Measurements from ENCODE around the gene NEO1.
"Not testable (repeated sequence)": the region's sequence is repeated elsewhere in the genome, so short reads cannot be mapped to it uniquely, and the experiment has no call there.

NEO1 gene

DNA sequence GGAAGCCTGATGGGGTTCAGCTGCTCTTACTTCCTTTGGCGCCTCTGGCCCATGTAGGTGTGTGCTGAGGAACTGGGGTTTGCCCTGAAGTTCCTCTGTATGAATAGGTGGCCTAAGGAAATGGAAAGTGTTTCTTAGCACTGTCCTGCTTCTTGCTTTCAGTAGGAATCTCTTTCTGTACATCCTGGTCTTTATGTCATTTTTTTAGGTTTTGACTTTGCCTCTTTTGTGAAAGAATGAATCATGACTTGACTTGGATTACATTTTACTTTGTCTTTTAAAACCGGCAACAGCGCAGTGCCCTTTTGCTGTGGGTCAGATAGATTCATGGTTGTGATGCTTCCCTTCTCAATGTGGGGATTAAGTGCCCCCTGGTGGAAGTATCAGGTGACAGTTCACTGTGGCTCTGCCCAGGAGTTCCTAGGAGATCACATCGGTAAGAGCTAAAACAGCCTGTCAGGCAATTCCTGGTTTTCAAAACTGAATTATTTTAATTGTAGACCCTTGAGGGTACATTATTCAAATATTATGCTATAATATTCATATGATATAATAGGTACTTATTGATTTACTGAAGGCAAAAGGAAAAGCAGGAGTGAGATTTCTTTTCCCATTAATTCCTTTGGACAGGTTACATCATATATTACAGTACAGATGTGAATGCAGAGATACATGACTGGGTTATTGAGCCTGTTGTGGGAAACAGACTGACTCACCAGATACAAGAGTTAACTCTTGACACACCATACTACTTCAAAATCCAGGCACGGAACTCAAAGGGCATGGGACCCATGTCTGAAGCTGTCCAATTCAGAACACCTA is 221.1 kb downstream of the NEO1 start:
- DNase-seq (peak; percentile 23), ATAC-seq (replicated peaks) (peak; percentile 90 to 92)
- Mint-ChIP-seq H3K4me3 (no peak overlapping the region), H3K4me1 (peaks cover 2 to 6% of the 10 kb centered on the region in 2 donors), H3K27ac (peak overlapping the region; percentile 31), H3K36me3 (no peaks in the 10 kb centered on the region), H3K27me3 (peaks cover 9 to 19% of the 10 kb centered on the region in 2 donors), H3K9me3 (no peaks in the 10 kb centered on the region)

DNA sequence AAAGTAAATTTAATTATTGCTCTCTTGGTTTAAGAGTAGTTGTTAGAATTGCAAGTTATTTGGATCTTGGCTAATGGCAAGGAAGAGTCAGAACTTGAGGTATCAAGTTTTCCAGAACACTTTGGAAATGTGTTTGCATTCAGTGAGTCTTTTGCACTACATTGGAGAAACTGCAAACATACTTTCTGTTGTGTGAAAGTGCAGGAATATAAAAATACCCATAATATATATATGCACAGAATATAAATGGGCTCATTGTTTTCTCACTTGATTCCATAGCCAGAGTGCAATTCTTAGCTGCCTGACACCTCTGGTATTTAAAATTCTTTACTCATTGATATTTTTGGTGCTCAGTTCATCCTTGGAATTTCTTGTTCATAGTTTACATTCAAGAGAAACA is 223.6 kb downstream of the NEO1 start:
- Mint-ChIP-seq H3K36me3 (no peaks in the 10 kb centered on the region), H3K9me3 (no peaks in the 10 kb centered on the region), H3K4me1 (peaks cover 2 to 6% of the 10 kb centered on the region in 2 donors), H3K27ac (no peak overlapping the region), H3K27me3 (peaks cover 9 to 25% of the 10 kb centered on the region in 2 donors), H3K4me3 (no peak overlapping the region)
- ATAC-seq (replicated peaks) (no peak), DNase-seq (no peak)

DNA sequence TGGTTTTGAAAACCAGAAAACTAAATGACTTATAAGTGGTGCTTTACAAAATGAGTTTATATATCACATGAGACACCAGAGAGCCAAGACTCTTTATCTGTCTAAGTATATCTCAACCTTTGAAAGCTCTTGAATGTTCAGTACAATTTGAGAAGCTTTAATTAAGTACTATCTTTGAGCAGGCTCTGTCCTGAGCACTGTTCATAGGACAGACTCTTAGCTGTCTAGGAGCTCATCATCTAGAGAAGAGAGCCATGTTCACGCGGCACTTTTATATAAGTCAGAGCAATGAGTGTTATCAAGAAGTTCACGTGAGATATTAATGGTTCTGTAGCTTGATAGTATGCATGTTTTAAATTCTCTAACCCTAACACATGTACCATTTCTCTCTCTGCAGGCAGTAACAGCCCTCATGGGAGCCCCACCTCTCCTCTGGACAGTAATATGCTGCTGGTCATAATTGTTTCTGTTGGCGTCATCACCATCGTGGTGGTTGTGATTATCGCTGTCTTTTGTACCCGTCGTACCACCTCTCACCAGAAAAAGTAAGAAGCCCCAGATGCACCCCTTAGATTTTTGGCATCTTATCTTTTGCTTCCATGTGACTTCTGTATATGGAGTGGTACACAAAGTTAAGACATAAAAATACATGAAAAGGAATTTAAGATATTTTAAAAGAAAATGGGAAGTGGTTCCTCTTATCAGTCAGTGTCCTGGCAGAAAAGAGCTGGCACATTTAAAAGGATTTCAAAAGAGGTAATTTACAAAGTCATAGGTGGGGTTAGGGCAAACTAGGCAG is 230.5 kb downstream of the NEO1 start:
- no peak overlapping the region for H3K27ac Mint-ChIP-seq
- no peaks in the 10 kb centered on the region for H3K36me3 Mint-ChIP-seq
- ATAC-seq (replicated peaks) = no peak
- H3K27me3 Mint-ChIP-seq = peaks cover 0 to 6% of the 10 kb centered on the region in 2 donors
- no peak overlapping the region for H3K4me3 Mint-ChIP-seq
- peaks cover 19 to 24% of the 10 kb centered on the region in 2 donors for H3K4me1 Mint-ChIP-seq
- no peak for DNase-seq
- H3K9me3 Mint-ChIP-seq = no peaks in the 10 kb centered on the region

DNA sequence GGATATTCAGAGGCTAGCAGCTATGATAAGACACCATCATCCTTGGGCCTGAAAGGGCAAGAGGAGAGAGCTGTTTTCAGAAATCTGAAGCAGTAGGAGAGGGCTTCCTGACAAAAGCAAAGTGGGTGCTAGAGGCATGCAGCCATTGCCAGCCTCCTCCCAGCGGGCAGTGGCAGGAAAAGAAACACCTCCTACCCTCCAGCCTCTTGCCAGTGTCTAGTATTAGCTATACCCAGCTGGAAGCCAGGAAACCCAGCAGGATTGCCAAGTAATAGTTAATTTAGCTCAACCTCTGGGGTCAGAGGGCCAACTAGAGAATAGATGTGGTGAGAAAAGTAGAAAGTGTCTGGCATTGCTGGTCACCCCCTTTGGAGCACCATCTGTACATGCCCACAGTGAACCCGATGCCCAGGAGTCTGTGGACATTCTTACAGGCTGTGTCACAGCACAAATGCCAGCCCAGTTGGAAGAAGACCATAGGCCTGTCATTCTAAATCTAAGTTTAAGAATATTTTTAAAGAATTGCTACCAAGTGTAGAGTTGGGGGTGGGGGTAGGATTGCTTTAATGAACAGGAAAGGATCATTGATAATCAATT is 231.2 kb downstream of the NEO1 start:
- DNase-seq = no peak
- H3K36me3 Mint-ChIP-seq = no peaks in the 10 kb centered on the region
- H3K4me3 Mint-ChIP-seq = no peak overlapping the region
- no peak for ATAC-seq (replicated peaks)
- H3K27me3 Mint-ChIP-seq = peaks cover 0 to 6% of the 10 kb centered on the region in 2 donors
- no peak overlapping the region for H3K27ac Mint-ChIP-seq
- peaks cover 19 to 24% of the 10 kb centered on the region in 2 donors for H3K4me1 Mint-ChIP-seq
- no peaks in the 10 kb centered on the region for H3K9me3 Mint-ChIP-seq

DNA sequence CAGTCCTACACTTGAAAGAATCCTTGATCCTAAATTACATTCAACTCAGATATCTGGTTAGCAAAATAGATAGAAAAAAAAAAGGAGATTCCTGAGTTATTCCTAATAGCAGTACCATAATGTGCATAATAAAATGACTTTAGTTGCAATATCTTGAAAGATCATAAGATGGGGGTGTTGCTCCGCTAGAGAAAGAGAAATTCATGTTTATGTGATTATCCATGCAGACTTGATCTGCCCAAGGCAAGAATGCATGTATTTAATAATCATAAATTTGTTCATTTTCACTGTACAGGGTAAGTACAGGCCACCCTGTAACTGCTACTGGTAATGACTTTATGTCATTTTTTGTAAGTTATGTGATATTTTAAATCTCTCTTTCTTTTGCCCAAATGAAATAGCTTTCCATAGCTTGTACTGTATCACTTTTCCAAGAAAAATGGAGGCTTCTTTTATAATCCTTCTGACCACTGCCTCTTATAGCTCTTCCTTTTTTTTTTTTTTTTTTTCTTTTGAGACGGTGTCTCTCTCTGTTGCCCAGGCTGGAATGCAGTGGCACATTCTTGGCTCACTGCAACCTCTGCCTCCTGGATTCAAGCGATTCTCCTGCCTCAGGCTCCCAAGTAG is 231.9 kb downstream of the NEO1 start:
- ATAC-seq (replicated peaks) = no peak
- Mint-ChIP-seq H3K4me3 (no peak overlapping the region), H3K27me3 (peaks cover 0 to 5% of the 10 kb centered on the region in 2 donors)

DNA sequence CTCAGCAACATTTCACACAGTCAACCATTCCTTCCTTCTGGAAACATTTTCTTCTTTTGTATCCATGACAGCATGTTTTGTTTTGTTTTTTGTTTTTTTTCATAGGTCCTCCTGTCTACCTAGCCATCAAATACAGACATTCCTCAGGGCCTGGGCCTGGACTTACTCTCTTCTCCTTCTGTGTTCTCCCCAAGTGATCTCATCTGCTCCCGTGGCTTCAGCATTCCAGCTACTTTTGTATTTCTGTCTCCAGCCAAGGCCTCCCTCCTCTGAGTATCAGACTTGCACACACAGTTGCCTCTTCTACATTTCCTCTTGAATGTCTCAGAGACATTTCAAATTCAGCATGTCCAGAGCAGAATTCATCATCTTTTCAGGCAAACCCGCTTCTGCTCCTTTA is 234.0 kb downstream of the NEO1 start:
- DNase-seq = no peak
- Mint-ChIP-seq H3K4me3 (peak overlapping the region; percentile 3 to 25), H3K9me3 (no peaks in the 10 kb centered on the region), H3K36me3 (no peaks in the 10 kb centered on the region), H3K4me1 (peaks cover 19 to 24% of the 10 kb centered on the region in 2 donors), H3K27me3 (no peaks in the 10 kb centered on the region), H3K27ac (no peak overlapping the region)
- no peak for ATAC-seq (replicated peaks)

More for the DNA sequence above, 231.9 kb downstream of the NEO1 start:
- H3K9me3 Mint-ChIP-seq = no peaks in the 10 kb centered on the region
- peaks cover 19 to 24% of the 10 kb centered on the region in 2 donors for H3K4me1 Mint-ChIP-seq
- no peaks in the 10 kb centered on the region for H3K36me3 Mint-ChIP-seq
- no peak for DNase-seq
- no peak overlapping the region for H3K27ac Mint-ChIP-seq

GRCh38 chr15:73287019-73287418 is 234.8 kb downstream of the NEO1 start:
- peak; percentile 51 to 63 for ATAC-seq (replicated peaks)
- Mint-ChIP-seq H3K27me3 (no peaks in the 10 kb centered on the region), H3K27ac (peak overlapping the region; percentile 37), H3K9me3 (no peaks in the 10 kb centered on the region), H3K36me3 (no peaks in the 10 kb centered on the region), H3K4me1 (peaks cover 19 to 24% of the 10 kb centered on the region in 2 donors), H3K4me3 (peak overlapping the region in 1 of 2 donors; percentile 51)
- DNase-seq = no peak

DNA sequence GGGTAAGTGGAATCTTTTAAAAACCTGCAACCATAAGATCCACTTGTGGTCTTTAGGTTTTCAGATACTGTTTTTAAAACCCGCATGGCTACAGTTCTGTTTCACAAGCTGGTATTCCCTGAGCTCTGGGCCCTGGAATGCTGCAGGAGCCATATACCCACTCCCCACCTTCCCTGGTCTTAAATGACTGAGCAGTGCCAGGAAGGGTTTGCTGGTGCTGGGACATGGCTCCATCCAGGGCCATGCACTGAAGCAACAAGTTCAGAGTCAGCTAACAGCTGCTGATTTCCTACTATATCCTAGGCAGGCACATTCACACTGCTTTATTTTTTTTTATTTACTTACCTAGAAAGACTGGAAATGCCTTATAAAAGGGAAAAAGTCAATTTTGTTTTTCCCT is 239.2 kb downstream of the NEO1 start:
- DNase-seq (no peak), ATAC-seq (replicated peaks) (no peak)
- Mint-ChIP-seq H3K9me3 (no peaks in the 10 kb centered on the region), H3K27me3 (peaks cover 0 to 8% of the 10 kb centered on the region in 2 donors), H3K36me3 (no peaks in the 10 kb centered on the region), H3K4me3 (no peak overlapping the region), H3K27ac (no peak overlapping the region), H3K4me1 (peaks cover 8 to 12% of the 10 kb centered on the region in 2 donors)

- Mint-ChIP-seq H3K9me3 (no peaks in the 10 kb centered on the region), H3K4me3 (no peak overlapping the region)
- ATAC-seq (replicated peaks) = no peak
Observed at GRCh38 chr15:73293773-73294172, 241.5 kb downstream of the NEO1 start.

GRCh38 chr15:73295630-73296286 is 243.5 kb downstream of the NEO1 start:
- no peaks in the 10 kb centered on the region for H3K9me3 Mint-ChIP-seq
- H3K4me1 Mint-ChIP-seq = no peaks in the 10 kb centered on the region
- no peak overlapping the region for H3K4me3 Mint-ChIP-seq
- no peaks in the 10 kb centered on the region for H3K36me3 Mint-ChIP-seq
- ATAC-seq (replicated peaks) (no peak), DNase-seq (no peak)
- H3K27ac Mint-ChIP-seq = no peak overlapping the region
- peaks cover 0 to 11% of the 10 kb centered on the region in 2 donors for H3K27me3 Mint-ChIP-seq

More at GRCh38 chr15:73293773-73294172, 241.5 kb downstream of the NEO1 start:
- H3K27ac Mint-ChIP-seq = no peak overlapping the region
- H3K27me3 Mint-ChIP-seq = peaks cover 0 to 11% of the 10 kb centered on the region in 2 donors
- H3K36me3 Mint-ChIP-seq = no peaks in the 10 kb centered on the region
- no peaks in the 10 kb centered on the region for H3K4me1 Mint-ChIP-seq
- no peak for DNase-seq

DNA sequence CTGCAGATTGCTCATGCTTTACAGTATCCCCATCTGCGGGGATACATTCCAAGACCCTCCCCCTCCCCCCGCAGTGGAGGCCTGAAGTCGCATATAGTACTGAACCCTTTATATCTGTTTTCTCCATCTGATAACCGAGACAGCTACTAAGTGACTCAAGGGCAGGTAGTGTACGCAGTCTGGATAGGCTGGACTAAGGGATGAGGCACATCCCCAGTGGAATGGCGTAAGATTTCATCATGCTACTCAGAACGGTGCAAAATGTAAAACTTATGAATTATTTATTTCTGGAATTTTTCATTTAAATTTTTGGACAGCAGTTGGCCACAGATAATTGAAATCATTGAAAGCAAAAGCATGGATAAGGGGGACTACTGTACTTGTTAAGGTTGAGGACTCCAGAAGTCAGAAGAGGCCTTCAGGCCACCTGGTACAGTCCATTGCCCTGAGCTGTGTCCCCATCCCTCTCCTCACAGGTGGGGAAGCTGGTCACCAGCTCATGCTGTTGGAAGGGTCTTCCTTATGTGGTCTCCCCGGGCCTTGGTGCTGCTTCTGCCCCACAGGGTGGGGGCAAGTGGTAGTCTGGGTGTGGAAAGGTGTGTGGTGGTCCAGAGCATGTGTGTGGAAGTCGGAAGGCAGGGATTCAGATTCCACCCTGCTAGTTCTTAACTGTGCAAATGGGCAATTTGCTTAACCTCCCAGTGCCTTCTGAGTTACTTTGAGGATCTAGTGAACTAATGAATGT is 244.5 kb downstream of the NEO1 start:
- ATAC-seq (replicated peaks) = no peak
- DNase-seq = no peak
- no peak overlapping the region for H3K27ac Mint-ChIP-seq
- no peak overlapping the region for H3K4me3 Mint-ChIP-seq
- peaks cover 0 to 11% of the 10 kb centered on the region in 2 donors for H3K27me3 Mint-ChIP-seq
- H3K9me3 Mint-ChIP-seq = no peaks in the 10 kb centered on the region
- H3K4me1 Mint-ChIP-seq = no peaks in the 10 kb centered on the region
- no peaks in the 10 kb centered on the region for H3K36me3 Mint-ChIP-seq

- Mint-ChIP-seq H3K36me3 (no peaks in the 10 kb centered on the region), H3K27me3 (peaks cover 0 to 6% of the 10 kb centered on the region in 2 donors), H3K4me1 (peaks cover 4 to 5% of the 10 kb centered on the region in 2 donors), H3K27ac (no peak overlapping the region), H3K9me3 (no peaks in the 10 kb centered on the region), H3K4me3 (no peak overlapping the region)
- no peak for ATAC-seq (replicated peaks)
- no peak for DNase-seq
Observed at GRCh38 chr15:73298522-73299245, 246.4 kb downstream of the NEO1 start.

DNA sequence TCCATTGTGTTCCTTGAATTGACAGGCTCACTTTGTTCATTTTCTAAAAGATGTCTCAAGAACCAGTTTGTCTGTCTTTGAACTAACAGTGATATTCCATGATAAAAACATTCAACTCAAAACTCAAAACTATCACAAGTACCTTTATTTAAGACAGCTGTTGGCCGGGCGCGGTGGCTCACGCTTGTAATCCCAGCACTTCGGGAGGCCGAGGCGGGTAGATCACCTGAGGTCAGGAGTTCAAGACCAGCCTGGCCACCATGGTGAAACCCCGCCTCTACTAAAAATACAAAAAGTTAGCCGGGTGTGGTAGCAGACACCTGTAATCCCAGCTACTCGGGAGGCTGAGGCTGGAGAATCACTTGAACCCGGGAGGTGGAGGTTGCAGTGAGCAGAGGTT is 248.0 kb downstream of the NEO1 start:
- not testable (repeated sequence) for DNase-seq; H3K9me3 Mint-ChIP-seq; ATAC-seq (replicated peaks); H3K27ac Mint-ChIP-seq; H3K4me3 Mint-ChIP-seq; H3K36me3 Mint-ChIP-seq; H3K27me3 Mint-ChIP-seq
- H3K4me1 Mint-ChIP-seq = peaks cover 6 to 13% of the 10 kb centered on the region in 2 donors

All from stimulated activated naive B cell treated with anti-CD40 and anti-IgM and Interleukin-4, amounts not matched to agents 10 μg/mL and 1 μg/mL and 100 μg/mL, for 72 hours (primary cell).